Breast epithelium (tissue), 4 donors: ENCODE measurements around the gene METTL1. TPM values are rescaled to one million over a fixed set of nuclear protein-coding genes. Genes with fewer than 3 reads are reported as not detected.

Source experiments
- DNase-seq, 2 donors: peaks; one replicate each; pipeline ENCODE4 v3.0.0-alpha.2; 2019; ENCODE audit warnings: low spot score in 2 of 2
- H3K27ac ChIP-seq, 2 donors: fragments of 200-600 bp; sonication (generic) in 1 of 2; one replicate each; pipeline ENCODE4 v1.5.1; 2016 to 2019; ENCODE audit warnings: mild to moderate bottlenecking in 1 of 2
- H3K27me3 ChIP-seq, 2 donors: fragments of 200-600 bp; sonication (generic) in 1 of 2; one replicate each; pipeline versions ENCODE4 v1.5.1 to v1.6.0; 2017 to 2019; ENCODE audit warnings: control low read depth in 1 of 2, mild to moderate bottlenecking in 1 of 2
- H3K36me3 ChIP-seq: fragments of 200-600 bp; one replicate; pipeline ENCODE4 v1.5.1; 2019
- H3K4me1 ChIP-seq, 2 donors: fragments of 200-600 bp; sonication (generic); one replicate each; pipeline ENCODE4 v1.5.1; 2016 to 2019; ENCODE audit warnings: control low read depth in 1 of 2
- H3K4me3 ChIP-seq, 3 donors: fragments of 200-600 bp; sonication (generic); 1 replicate in 2 of 3; 2 replicates in 1 of 3; pipeline ENCODE4 v1.5.1; 2016 to 2019; ENCODE audit warnings: mild to moderate bottlenecking in 3 of 3, moderate library complexity in 2 of 3
- H3K9me3 ChIP-seq, 2 donors: fragments of 200-600 bp; sonication (generic) in 1 of 2; one replicate each; pipeline ENCODE4 v1.5.1; 2016 to 2019; ENCODE audit warnings: control low read depth in 1 of 2
- POLR2A ChIP-seq: fragments of 450-650 bp; IDR thresholded peaks from one replicate; pipeline ENCODE4 v1.6.1; 2016; ENCODE audit warnings: antibody characterized with exemption, mild to moderate bottlenecking, moderate library complexity
- POLR2AphosphoS5 ChIP-seq, 3 donors: sonication (generic); formaldehyde crosslinking; IDR thresholded peaks; one replicate each; pipeline ENCODE4 v1.6.1; 2017; ENCODE audit warnings: antibody characterized with exemption in 3 of 3
- intact Hi-C: fragments of 100-400 bp; cut with DNase I; formaldehyde crosslinking; loops from one replicate; pipeline ENCODE4 v1.15.1; 2023; ENCODE audit warnings: low total_unique reads
- total RNA-seq, 3 donors: library from RNA; depleted of rRNA; stranded (reverse); fragments of >200 nt; gene quantifications; one replicate each; pipeline ENCODE4 v1.1.0, GENCODE V29; 2016
- TF ChIP-seq, protein P1 (sequence below), 3 donors: fragments of 450-650 bp; IDR thresholded peaks; one replicate each; pipeline ENCODE4 v1.5.1; 2016 to 2017; ENCODE audit warnings: antibody characterized with exemption in 3 of 3, mild to moderate bottlenecking in 3 of 3, moderate library complexity in 3 of 3

Gene METTL1
- total RNA-seq, 3 donors from 2014 or later, result 4.8 to 12.6 (median 8.2) TPM

DNA sequence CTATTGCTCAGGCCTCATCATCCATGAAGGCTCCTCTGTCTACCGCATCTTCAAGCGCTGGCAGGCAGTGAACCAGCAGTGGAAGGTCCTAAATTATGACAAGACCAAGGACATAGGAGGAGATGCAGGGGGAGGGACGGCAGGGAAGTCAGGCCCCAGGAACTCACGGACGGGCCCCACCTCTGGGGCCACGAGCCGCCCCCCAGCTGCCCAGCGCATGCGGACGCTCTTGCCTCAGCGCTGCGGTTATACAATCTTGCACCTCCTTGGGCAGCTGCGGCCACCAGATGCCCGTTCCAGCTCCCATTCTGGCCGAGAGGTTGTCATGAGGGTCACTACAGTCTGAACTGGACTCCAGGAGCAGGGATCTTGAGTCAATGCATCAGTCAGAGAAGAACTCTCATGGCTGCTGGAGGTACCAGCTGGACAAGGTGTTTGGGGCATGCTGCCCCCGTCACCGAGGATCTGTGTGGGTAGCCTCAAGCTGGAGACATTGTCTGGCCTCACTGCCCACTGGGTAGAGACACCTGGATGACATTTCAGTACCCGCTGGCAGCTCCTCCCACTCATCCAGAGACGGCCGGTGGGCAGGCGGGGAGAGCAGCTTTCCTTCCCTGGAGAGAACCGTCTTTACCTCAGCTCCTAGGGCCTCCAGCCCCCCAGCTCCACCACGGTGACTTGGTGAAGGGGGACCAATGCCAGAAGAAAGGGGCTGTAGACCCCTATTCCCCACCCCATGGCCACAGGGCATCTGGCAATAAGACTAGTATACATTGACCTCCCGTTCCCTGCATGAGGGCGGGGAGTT is 13.1 kb downstream of the METTL1 start:
- Histone ChIP-seq H3K36me3 (no peaks in the 10 kb centered on the region), H3K27me3 (peaks cover 0 to 5% of the 10 kb centered on the region in 2 donors), H3K27ac (no peak overlapping the region), H3K4me3 (no peak overlapping the region), H3K4me1 (peaks cover 0 to 6% of the 10 kb centered on the region in 2 donors), H3K9me3 (no peaks in the 10 kb centered on the region)
- DNase-seq, result no peak
- TF ChIP-seq, protein P1, sequence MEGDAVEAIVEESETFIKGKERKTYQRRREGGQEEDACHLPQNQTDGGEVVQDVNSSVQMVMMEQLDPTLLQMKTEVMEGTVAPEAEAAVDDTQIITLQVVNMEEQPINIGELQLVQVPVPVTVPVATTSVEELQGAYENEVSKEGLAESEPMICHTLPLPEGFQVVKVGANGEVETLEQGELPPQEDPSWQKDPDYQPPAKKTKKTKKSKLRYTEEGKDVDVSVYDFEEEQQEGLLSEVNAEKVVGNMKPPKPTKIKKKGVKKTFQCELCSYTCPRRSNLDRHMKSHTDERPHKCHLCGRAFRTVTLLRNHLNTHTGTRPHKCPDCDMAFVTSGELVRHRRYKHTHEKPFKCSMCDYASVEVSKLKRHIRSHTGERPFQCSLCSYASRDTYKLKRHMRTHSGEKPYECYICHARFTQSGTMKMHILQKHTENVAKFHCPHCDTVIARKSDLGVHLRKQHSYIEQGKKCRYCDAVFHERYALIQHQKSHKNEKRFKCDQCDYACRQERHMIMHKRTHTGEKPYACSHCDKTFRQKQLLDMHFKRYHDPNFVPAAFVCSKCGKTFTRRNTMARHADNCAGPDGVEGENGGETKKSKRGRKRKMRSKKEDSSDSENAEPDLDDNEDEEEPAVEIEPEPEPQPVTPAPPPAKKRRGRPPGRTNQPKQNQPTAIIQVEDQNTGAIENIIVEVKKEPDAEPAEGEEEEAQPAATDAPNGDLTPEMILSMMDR (IDR thresholded peaks at IDR 0.05), result no peak
- no peak for TF ChIP-seq POLR2A
- no peak for TF ChIP-seq POLR2AphosphoS5 (IDR thresholded peaks at IDR 0.05)
- intact Hi-C loops, result no loop called here

DNA sequence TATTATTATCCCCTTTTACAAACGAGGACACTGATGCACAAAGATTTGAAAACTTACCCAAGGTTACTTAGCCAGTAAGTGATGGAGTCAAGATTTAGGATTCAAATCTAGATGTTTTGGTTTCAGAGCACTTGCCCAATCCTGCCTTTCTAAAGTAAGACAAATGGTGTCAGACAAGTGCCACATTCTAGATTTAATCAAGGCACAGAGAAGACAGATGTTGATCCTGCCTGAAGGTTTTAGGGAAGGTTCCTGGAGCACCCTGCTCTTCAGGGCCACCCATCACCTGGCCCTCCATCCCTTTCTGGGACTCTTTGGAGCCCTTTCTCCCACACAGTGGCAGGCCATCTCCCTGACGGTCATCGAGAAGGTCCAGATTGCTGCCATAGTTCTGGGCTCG is 14.1 kb downstream of the METTL1 start:
- H3K9me3 ChIP-seq, result no peaks in the 10 kb centered on the region
- H3K27ac ChIP-seq, result no peak overlapping the region
- H3K27me3 ChIP-seq, result no peaks in the 10 kb centered on the region
- TF ChIP-seq POLR2A (no peak), POLR2AphosphoS5 (IDR thresholded peaks at IDR 0.05) (no peak)
- TF ChIP-seq, protein P1 (IDR thresholded peaks at IDR 0.05), result no peak
- no peaks in the 10 kb centered on the region for H3K36me3 ChIP-seq
- no peak overlapping the region for H3K4me3 ChIP-seq
- DNase-seq, result no peak
- H3K4me1 ChIP-seq, result peaks cover 0 to 9% of the 10 kb centered on the region in 2 donors
- intact Hi-C loops, result no loop called here

DNA sequence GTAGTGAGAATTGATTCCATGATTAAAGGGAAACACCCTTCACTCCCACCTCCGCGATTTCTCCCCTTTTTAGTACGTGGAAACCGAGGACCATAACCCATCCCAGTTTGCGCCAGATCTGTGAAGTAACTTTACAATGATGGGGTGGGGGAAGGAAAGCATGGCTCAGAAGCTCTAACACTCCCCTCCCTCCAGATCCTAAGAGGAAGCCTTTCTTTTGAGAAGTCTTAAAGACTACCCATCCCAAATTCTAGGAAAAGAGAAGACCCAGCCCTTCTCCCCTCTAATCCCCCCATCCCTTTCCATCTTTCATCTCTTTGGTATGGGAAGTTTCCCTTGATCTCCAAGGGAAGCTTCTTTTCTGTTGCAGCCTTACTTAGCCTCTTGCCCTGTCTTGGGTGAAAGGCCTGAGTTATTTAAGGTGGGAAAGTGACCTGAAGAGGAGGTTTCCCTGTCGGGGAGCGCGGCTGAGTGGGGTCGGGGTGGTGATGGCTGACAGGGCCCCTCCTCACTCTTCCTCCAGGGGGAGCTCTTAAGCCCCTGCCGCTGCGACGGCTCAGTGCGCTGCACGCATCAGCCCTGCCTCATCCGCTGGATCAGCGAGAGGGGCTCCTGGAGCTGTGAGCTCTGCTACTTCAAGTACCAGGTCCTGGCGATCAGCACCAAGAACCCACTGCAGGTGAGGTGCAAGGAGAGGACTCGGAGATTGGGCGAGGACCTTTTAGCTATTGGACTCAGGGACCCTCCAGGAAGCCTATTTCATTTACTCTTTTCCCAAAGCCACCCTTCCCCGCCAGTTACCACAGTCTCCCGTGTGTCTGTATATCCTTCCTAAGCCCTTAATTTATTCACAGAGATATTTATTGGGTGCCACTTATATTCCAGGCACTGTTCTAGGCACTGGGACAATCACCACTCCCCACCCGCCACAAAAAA is 15.2 kb downstream of the METTL1 start:
- intact Hi-C loops, result no loop called here
- H3K36me3 ChIP-seq, result no peaks in the 10 kb centered on the region
- H3K4me1 ChIP-seq, result peaks cover 0 to 12% of the 10 kb centered on the region in 2 donors
- DNase-seq, result no peak
- no peaks in the 10 kb centered on the region for H3K27me3 ChIP-seq
- H3K4me3 ChIP-seq, result peak overlapping the region; percentile 58 to 92 (median 84)
- TF ChIP-seq POLR2A (no peak), POLR2AphosphoS5 (IDR thresholded peaks at IDR 0.05) (no peak)
- TF ChIP-seq, protein P1 (IDR thresholded peaks at IDR 0.05), result peak in 1 of 3 donors; percentile 26
- H3K9me3 ChIP-seq, result no peaks in the 10 kb centered on the region
- no peak overlapping the region for H3K27ac ChIP-seq

DNA sequence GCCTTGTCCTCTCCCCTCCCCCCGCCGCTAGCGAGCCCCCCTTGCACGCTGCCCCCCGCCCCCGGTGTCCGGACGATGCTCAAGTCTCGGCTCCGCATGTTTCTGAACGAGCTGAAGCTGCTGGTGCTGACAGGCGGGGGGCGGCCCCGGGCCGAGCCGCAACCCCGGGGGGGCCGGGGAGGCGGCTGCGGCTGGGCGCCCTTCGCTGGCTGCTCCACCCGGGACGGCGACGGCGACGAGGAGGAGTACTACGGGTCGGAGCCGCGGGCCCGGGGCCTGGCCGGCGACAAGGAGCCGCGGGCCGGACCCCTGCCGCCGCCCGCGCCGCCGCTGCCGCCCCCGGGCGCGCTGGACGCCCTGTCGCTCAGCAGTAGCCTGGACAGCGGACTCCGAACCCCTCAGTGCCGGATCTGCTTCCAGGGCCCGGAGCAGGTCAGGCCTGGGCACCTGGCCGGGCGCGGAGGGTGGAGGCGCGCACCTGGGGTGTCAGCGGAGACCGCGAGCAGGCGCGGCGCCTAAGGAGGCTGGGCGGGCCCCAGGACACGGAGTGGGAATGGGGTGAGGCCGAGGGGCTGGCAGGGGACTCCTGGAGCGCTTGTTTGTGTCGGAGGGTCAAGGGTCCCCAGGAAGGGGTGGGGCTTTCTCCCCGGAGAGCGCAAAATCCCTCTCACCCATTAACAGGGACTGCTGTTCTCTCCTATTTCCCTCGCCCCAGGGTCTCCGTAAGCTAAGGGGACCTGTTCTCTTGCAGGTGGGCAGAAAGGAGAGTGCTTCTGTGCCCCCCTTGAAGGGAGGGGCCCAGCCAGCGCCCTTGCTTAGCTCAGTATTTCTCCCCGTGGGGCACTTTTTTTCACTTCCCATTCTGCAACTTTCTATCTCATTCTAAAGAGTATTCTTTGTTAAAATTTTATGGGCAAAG is 16.2 kb downstream of the METTL1 start:
- intact Hi-C loops, result no loop called here
- Histone ChIP-seq H3K36me3 (no peaks in the 10 kb centered on the region), H3K4me3 (peak overlapping the region; percentile 58 to 92 (median 84)), H3K4me1 (peaks cover 0 to 18% of the 10 kb centered on the region in 2 donors), H3K27ac (peak overlapping the region; percentile 79 to 87), H3K9me3 (no peaks in the 10 kb centered on the region), H3K27me3 (no peaks in the 10 kb centered on the region)
- no peak for DNase-seq
- TF ChIP-seq, protein P1 (IDR thresholded peaks at IDR 0.05), result no peak
- TF ChIP-seq POLR2A (no peak), POLR2AphosphoS5 (IDR thresholded peaks at IDR 0.05) (no peak)
